HG03520 (cell line): ENCODE data around the gene EBLN2.
"Not testable (repeated sequence)": the region's sequence is repeated elsewhere in the genome, so short reads cannot be mapped to it uniquely, and the experiment has no call there.

Experiments used
- ATAC-seq: cut with Tn5 transposase; IDR thresholded peaks from one replicate; pipeline ENCODE4 v1.9.1; 2021; ENCODE audit warnings: mild to moderate bottlenecking, moderate library complexity; ENCODE audit not compliant: unreplicated experiment

EBLN2 gene

DNA sequence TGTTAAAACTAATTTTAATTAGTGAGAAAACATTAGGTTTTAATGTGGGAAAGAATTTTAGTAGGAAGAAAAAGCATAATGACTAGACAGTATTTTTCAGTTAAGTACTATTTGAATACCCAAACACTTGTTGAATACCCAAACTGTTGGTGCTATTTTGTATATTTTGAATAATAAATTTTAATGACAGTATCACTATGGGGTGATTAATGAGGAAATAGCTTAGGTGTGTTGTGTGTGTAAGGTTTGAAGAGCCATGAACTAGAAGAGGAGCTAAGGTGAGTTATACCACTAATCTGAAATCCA is 4.7 kb upstream of the EBLN2 start:
- no peak for ATAC-seq

DNA sequence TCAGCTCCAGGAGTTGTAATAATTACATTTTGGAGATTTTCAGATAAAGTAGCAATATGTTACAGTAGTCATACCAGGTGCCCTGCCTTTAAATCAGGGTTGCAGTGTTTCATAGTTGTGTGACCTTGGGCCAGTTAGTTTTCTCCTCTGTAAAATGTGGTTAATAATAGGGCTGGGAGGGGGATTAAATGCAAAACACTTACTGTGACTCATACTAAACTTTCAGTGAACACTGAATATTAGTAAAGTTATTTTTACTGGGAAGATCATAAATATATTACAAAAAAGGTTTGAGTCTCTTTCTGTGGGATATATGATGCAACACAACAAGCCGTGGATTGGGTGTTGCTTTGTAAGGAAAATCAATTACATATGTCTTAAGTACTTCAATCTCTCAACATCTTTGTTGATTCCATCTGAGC is 1.1 kb upstream of the EBLN2 start:
- ATAC-seq: no peak

DNA sequence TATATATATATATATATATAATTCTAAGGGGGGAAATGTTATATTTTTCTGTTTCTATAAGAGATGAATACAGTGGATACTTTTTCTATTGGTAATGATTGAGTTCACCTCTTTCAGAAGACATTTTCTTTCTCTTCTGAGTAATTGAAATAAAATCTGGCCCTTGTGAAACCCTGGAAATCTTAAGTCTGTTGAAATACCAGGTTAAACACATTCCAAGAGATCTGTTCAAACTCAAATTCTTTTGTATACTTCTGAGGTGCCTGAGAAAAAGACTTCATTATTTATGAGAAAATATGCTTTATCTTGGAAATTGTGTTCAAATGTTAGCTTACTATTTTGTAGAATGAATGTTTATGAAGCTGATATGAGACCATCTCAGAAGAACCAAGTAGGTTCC is 4.8 kb downstream of the EBLN2 start:
- ATAC-seq: not testable (repeated sequence)

DNA sequence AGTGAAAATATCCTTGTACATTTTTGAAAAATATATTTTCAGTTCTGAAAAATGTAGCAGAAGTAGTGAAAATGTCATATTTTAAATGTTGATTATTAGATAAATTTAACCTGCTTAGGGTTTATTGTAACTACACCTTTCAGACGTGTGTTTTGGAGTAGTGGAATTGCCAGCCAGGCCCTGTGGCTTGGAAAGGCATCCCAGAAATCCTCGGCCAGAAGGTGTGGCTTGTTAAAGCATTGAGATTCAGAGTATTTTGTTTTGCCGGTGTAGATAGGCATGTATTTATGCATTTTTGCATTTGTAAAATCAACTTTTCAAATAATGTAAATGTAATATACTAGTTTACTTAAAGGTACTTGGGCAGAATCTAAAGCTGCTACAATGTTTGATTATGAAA is 7.0 kb downstream of the EBLN2 start:
- ATAC-seq: no peak

DNA sequence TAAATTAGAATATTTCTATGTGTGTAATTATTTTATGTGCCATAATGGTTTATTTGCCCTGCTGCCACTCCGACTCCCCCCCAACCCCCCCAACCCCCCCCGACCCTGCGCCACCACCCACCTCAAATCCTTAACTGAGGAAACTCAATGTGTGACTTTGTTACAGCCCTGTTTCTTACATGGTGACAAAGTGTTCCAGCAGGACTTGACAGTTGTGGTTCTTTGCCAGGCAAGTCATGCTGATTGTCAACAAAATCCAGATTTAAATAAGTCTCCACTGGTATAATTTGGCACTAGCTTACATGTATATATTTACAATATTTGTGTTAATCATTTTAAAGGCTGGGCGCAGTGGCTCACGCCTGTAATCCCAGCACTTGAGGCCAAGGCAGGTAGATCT is 7.7 kb downstream of the EBLN2 start:
- ATAC-seq: no peak

DNA sequence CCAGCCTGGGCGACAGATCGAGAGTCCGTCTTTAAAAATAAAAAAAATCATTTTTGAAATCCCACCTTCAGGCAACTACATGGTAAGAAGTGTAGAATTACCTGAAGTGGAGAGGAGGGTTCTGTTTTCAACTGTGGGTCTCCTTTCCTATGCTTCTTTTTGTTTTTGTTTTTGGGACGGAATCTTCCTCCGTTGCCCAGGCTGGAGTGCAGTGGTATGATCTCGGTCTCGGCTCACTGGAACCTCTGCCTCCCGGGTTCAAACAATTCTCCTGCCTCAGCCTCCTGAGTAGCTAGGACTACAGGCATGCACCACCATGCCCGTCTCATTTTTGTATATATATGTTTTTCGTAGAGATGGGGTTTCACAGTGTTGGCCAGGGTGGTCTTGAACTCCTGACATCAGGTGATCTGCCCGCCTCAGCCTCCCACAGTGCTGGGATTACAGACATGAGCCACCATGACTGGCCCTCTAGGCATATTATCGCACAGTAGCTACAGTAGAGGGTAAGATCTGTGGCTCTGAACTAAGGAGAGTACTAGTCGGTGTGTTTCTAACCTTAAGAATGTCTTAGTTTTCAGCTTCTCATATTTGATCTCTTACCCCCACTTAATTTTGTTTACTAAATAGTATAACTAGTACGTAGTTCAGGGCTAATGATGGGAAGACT is 8.5 kb downstream of the EBLN2 start:
- no peak for ATAC-seq

DNA sequence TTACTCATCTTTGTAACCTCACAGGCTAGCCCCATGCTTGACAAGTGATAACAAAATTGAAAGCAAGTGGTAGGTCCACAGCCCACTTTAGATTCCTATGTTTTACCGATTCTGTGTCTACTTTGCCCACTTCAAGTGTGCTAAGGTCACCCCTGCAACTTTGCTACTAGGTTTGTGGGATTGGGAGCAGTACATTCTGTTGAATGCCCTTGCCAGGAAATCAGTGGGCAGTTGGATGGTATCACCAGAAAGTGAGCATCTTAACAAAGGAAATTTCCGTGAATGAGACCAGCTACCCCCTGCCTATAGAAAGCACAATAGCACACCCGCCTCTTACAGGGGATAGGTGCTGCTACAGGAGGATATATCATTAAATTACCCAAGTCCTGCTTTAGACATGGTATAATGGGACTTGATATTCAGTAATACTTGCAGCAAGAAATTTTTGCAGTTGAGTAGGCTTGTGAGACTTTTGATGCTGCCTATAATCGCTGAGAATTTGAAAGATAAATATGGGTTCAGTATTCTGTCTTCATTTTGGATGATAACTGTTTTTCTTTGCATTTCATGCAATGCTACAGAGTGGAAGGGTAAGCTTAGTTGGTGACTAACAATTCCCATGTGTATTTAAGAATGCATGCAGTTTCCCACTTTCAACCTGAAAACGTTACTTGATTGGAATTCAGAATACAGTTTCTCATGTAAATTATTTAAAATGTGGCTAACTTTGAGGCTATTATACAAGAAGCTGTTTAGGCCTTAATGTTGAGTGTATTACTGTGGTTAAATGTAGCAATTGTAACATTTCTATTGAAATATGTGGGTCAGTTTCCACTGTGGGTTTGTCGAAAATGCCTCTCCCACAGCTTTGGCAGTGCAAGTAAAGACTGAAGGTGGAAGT is 9.5 kb downstream of the EBLN2 start:
- no peak for ATAC-seq

DNA sequence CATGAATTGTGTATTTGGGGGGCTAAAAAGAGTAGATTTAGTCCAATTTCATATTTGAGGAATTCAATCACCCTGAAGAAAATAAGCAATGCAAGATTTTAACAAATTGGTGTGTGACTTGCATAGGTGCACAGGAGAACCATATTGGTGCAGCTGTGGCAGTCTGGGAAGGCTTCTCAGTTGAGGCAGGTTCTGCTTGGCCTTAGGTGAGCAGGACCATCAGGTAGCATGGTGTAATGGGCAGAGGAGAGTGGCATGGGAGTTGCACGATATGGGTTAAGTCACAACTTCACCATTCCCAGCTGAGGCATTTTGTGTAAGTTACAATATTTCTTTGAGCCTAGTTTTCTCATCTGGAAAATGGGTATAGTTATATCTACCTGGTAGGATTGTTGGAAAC is 10.5 kb downstream of the EBLN2 start:
- ATAC-seq: no peak

DNA sequence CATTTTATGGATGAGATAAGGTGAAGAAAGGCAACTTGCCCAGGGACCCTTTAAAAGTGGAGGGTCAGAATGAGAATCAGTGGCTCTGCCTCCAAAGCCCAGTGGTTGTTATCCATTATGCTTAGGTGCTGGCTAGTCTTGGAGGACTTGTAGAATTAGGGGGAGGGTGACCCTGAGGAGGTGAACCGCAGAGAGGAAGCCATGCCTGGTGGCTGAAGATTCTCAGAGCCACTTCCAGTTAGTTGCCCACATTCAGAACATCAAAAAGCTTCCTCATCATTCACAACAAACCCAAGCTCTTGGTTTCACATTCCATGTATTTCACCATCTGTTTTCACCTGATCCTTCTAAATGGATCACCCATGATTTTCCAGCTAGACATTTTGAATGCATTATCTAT is 11.2 kb downstream of the EBLN2 start:
- ATAC-seq: no peak

DNA sequence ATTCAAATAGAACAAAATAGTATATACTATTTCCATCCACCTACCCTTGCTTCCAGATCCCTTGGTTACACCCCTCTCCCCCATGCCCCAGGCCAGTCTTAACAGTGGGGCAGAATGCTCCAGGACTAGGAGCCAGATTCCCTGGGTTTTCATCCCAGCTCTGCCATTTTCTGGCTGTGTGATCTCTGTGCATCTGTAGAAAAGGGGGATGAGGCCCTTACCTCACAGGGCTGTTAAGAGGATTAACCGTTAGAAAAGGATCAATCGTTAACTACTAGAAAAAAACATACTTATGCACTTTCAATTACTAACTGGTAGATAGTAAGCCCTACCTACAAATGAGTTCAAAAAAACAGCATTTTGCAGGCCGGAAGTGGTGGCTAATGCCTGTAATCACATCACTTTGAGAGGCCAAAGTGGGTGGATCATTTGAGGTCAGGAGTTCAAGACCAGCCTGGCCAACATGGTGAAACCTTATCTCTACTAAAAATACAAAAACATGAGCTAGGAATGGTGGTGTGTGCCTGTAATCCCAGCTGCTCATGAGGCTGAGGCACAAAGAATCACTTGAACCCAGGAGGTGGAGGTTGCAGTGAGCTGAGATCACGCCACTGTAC is 11.7 kb downstream of the EBLN2 start:
- ATAC-seq: no peak

DNA sequence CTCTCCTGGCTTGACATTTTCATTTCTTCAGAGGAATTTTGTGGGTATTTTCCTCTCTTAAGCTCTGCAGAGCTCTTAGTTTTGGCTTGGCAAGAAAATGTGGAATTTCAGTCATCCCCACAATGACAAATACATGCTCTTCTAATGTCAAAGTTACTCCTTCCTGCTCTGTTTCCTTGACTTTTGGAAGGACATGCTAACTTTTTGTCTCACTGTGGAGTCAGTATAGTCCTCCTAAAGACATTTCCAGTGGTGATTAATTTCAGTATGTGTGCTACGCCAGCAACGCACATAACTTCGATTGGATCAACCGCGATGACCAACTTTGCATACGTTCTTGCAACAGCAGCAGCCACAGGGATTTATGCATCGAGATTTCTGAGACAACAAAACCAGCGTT is 13.3 kb downstream of the EBLN2 start:
- ATAC-seq: no peak

DNA sequence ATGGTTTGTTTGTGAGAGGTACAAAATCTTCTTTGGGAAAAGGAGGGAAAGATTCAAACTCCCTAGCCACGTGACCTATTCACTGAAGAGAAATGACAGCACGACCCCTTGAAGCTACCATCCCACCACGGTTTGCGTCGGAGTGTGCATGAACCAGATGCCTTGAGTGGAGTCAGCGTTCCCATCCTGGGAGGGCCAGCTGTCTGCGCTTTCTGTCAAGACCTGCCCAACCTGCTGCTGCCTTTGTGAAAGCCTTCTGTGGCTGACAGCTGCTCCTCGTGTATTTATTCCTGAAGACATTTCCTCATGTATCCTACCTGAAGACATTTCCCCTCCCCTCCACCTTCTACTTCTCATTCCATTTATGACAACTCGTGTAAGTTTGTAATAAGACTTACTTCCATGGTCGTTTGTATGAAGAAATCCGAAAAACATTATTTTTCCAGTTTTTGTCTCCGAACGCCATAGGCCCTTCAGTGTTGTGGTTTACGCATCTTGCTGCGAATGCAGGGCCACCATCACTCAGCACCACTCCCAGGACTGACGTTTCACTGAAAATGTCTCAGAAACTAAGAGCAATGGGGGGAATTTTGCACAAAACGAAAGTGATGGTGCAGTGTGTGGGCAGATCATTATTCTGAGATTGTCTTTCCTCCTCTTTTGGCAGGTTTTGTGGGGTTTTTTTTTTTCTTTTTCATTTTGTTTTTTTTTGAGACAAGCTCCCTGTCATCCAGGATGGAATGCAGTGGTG is 18.9 kb downstream of the EBLN2 start:
- ATAC-seq: no peak

DNA sequence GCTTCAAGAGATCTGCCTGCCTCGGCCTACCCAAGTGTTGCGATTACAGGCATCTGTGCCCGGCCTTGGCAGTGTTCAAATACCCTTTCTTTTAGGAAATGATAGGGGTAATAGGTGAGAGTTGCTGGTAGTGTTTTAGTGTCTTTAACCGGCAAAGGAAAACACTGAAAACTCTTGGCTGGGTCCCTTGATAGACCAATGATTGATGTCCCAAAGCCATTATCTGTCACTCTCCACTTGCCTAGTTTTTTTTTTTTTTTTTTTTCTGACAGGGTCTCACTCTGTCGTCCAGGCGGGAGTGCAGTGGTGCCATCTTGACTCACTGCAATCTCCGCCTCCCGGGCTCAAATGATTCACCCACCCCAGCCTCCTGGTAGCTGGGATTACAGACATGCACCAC is 19.7 kb downstream of the EBLN2 start:
- ATAC-seq: no peak

DNA sequence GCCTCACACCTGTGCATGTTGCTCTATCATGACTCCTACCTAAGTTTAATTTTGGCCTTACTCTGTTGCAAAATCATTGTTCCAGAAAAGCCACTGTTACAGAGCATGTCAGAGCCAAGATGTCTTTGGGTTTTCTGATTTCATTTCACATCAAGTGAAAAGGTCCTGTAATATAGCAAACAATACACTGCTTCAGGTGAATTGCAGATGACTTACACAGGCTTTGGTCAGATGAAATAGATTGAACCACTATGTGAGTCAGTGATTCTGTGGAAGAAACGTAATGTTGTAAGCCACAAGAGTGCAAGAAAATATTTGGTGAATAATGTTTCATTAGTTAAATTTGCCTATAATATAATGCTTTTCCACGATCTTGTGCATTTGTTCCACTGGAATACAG is 22.7 kb downstream of the EBLN2 start:
- no peak for ATAC-seq

DNA sequence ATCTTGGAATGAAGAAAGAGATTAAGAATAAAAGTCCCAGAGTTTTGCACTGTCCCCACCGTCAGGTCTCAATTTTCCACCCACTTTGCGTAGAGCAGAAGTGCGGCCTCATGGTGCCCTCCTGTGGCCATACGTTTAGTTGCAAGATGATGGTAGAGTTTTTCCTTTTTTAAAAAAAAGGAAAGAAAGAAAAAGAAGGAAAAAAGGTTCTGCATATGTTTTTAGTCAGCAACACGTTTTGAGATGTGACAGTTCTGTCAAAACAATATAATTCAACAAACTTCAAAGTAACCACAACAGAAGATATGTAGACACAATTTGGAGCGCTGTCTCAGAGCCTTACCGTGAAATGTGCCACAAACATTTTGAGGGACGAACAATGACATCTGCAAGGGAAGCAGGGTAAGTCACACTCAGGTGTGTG is 24.6 kb downstream of the EBLN2 start:
- no peak for ATAC-seq

DNA sequence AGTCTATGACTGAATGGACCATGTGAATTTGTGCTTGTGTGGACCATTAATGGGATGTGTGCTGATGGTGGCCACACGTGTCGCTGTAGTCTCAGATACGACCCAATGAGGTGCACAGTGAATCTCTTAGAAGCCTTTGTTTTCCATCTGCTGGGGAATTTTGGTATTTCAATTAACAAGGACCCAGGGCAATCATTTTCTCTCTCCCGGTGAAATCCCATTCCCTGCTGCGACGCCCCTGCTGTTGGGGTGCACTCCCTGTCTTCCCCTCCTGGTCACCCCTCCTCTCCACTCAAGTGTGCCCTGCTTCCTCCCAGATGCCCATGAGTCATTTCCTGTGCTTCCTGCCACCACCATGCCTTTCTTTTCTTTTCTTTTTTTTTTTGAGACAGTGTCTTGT is 32.7 kb downstream of the EBLN2 start:
- no peak for ATAC-seq

DNA sequence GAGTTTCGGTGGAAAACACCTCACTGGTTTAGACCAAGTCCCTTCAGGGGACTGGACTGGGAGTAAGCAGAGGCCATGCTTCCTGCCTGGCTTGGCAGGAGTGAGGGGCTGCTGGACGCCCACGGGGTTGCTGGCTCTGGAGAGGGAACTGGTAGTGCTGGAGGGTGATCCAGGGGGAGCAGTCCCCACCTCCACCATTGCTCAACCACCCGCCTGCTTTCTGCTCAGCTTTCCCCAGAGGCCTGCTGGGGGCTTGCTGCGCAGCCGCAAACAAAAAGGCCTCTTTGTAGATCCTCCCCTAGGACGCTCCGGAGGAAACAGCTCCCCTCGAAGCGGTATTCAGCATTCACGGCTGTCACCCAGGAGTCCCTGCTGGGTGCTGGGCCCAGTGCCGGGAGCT is 33.5 kb downstream of the EBLN2 start:
- ATAC-seq: no peak

DNA sequence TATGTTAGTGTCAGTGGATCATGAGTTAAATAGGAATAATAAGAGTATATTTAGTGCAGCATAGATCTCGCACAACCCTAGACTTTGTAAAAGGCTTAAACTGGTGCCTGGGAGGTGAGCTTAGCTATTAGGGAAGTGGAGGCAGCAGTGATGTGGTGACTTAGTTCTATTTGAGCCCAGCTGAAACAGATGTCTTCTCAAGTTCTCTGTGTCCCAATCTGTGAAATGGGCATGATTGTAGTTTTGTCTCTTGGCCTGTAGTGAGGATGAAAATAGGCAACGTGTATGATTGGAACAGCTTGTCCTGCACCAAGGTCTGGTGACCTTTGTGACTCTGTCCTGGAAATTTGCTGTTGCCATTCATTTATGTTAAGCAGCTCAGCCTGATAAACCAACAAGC is 34.7 kb downstream of the EBLN2 start:
- no peak for ATAC-seq

DNA sequence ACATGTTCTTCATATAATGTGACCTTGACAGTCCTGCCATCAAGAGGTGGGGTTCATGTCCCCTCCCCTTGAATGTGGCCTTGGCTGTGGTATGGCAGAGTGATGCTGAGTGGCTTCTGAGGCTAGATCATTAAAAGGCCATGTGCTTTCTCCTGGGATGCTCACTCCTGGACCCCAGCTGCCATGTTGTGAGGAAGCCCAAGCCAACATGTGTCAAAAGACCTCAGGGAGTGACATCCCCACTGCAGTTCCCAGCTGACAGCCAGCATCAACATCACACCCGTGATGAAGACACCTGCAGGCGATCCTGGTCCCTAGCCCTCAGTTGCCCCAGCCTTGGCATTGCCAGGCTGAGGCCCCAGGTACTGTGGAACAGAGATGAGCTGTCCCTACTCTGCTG is 36.6 kb downstream of the EBLN2 start:
- ATAC-seq: no peak

DNA sequence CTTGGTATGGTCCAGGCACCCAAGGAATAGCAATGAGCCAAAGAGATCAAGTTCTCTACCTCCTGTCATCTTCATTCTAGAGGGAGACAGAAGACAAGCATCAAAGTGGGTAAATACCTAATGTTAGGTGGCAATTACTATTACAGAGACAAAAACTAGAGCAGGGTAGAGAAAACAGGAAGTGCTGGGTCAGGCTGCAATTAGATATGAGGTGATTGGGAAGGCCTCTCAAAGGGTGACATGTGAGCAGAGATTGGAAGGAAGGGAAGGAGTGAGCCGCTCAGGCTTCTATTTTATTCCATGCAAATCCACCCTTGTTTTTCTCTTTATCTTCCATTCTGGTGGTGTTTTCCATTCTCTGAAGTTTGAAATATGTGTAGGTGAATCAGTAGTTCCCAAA is 37.4 kb downstream of the EBLN2 start:
- no peak for ATAC-seq

DNA sequence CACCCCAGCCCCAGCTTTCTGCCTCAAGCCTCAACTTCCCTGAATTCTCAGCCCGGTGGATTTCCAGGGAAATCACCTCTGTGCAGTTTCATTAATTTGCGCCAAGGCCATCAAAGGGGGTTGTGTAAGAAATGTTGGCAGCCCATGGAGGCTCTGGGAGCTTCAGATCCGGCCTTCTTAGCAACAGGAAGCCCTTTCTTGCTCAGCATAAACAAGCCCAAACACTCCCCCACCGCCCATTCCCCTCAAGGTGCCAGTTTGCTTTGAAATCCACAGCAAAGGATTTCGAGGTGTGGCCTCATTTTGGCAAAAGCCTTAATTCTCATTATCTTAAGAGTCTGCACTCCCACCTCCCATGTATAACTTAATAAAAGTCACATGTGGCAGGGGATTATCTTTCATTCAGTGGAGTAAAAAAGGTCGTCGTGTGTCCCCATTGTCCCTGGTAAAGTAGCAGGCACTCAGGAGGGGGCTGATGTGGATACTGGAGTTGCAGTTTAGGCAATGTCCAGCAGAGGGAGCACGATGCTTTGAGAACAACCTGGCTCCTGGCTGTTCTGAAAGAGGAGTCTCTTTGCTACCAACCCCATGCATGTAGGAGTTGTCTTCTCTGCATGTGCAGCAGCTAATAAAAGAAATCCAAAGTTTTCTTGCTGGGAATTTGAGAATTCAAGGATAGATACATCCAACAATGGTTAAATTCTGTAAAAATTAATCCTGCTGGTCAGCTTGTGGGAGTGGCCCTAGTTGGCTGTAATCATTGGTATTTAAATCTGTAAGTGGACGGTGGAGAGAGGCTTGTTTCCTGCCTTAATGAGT is 39.5 kb downstream of the EBLN2 start:
- ATAC-seq: peak; percentile 90
